DMS53 treated with DMSO at 0.1 percent for 48 hours (cell line): ENCODE measurements around the gene TMPRSS7.
"Not testable (repeated sequence)": the region's sequence is repeated elsewhere in the genome, so short reads cannot be mapped to it uniquely, and the experiment has no call there.

Source experiments
- DNase-seq: peaks from one replicate; lab custom pipeline; 2025; ENCODE audit not compliant: unreplicated experiment; lab: John Stamatoyannopoulos, UW

Gene TMPRSS7

DNA sequence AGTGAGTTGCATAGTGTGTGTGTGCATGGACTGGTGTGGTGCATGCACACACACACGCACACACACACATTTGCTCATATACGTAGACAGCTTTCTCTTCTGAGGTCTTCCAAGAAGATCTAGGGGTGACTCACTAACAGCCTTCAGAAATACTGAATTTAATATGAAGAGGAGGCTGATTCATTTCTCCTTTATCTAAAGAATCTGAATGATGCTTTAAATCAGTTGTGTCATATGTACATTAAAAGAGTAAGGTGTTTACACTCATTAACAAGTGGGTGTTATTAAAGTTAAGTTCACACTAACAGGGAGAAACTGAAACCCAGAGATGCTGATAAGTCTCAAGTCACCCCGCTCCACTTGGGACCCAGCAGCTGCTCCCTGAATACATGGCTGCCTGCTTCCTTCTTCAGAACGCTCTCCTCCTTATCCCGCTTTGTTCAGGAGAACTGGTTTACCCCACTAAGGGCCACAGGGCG is 22.0 kb downstream of the TMPRSS7 start:
- DNase-seq, result no peak

- DNase-seq, result no peak
These were observed 25.0 kb downstream of the TMPRSS7 start for GRCh38 chr3:112059497-112059896.

- DNase-seq, result no peak
These were observed 26.6 kb downstream of the TMPRSS7 start for GRCh38 chr3:112061152-112061551.

DNA sequence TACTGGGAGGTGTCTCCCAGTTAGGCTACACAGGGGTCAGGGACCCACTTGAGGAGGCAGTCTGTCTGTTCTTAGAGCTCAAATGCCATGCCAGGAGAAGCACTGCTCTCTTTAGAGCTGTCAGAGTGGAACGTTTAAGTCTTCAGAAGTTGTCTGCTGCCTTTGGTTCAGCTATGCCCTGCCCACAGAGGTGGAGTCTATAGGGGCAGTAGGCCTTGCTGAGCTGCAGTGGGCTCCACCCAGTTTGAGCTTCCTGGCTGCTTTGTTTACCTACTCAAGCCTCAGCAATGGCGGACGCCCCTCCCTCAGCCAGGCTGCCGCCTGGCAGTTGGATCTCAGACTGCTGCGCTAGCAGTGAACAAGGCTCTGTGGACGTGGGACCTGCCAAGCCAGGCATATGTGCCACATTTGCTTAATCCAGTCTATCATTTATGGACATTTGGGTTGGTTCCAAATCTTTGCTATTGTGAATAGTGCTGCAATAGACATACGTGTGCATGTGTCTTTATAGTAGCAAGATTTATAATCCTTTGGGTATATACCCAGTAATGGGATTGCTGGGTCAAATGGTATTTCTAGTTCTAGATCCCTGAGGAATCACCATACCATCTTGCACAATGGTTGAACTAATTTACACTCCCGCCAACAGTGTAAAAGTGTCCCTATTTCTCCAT is 38.0 kb downstream of the TMPRSS7 start:
- DNase-seq, result not testable (repeated sequence)

GRCh38 chr3:112074006-112074405 is 39.5 kb downstream of the TMPRSS7 start:
- no peak for DNase-seq

DNA sequence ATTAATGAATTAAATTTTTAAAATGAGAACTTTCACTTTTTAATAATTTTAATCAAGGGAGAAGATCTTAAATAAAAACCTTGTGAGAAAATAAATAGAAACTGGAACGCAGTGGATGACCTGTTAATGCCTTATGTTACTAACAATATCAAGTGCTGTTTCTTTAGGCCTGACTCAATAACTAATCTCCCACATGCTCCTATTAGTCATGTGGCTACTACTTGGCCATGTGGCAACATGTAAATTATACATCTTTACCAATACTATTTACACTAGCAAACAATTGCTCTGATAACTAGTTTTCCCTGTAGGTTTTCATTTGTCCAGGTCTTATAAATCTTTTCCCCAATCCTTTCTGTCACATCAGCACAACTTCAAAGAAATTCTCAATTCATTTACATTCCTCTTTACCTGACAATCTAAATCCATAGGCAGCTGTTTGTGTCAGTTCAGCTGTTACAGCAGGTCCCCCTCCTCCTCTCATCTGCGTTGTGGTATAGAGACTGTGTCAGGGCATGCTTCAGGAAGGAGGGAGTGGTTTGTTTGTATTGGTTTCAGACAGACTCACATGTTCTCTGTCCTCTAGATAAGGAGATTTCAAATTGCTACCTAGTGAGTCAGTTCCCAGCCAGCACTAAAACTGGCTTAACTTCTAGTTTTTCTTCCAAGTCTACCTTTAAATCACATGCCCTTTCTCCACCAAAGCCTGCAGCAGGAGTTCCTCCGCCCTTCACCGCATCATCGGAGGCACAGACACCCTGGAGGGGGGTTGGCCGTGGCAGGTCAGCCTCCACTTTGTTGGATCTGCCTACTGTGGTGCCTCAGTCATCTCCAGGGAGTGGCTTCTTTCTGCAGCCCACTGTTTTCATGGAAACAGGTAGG is 40.3 kb downstream of the TMPRSS7 start:
- peak; percentile 69 for DNase-seq

DNA sequence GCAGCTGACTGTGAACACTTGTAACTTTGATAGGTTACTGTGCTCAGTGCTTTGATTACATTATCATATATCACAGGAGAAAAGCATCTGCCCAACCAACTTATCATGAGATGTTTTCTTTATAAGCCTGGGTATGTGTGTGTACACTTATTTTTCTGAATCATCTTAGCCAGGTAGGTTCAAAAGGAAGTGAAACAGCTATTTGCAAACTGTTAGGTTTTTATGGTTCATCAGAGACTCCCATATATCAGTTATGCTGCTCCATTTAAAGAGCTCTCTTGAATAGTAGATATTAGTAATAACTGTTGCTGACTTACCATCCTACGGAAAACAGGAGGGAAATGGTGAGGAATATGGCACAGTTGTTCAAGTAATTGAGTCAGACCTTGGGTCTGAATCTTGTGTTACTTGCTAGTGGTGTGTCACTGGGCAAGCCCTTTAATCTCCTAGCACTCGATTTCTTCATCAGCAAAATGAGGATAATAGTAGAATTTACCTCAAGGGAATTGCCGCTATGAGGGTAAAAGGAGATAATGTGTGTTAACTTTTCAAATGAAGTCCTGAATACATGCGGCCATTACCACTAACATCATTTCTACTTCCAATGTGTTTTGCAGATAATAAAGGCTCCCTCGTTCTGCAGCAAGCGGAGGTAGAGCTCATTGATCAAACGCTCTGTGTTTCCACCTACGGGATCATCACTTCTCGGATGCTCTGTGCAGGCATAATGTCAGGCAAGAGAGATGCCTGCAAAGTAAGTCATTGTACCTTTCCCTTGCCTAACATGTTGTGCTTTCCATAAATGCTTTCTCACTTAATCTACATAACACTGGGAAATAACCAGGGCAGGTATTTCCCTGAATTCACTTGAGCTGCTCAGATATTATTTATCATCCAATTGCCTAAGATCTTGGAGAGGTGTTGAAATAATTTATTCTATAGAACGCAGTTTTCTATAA is 43.9 kb downstream of the TMPRSS7 start:
- DNase-seq, result no peak

DNA sequence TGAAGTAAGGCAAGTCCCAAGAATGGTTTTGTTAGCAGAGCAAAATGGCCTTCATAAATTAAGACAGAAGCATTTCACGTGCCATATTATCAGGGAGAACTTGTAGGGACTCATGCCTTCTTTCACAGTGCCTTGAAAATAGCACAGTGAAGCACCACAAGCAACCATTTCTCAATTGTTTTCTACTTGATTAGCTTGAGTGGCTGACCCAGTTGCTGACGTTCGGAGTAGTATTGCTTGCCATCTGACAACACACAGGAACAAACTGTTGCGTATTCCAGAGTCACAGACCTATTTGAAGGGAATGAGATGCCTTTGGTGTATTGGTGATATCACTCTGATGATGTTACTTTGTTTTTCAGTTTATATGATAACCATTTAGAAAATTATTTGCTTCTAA is 48.7 kb downstream of the TMPRSS7 start:
- DNase-seq, result no peak

DNA sequence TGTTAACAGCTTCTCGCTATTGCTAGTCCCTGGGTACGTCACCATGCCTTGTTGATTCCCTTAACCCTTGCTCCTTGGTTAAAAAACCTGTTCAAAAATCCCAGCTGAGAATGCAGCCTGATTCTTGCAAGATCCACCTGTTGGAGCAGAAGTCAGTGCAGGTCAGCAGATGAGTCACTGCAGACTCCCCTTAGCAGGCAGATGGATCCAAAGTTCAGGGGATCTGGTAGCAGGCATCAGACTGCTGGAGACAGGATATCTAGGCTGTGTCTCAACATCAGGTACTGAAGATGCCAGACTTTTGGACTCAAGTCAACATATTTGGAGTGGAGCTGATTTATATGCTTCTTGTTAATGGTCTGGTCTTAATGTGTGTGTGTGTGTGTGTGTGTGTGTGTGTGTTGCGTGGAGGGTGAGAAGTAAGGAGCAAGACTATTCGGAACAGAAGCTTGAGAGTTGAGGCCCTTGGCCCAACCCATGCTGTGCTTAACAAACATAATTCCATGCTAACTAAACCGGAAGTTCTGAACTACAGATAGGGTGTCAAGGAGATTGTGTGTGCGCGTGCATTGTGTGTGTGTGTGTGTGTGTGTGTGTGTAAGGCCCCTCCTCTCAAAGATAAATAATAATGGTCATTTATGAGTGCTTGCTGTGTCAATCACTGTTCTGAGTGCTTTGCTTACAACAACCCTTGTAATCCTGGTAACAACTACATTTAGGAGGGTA is 50.6 kb downstream of the TMPRSS7 start:
- peak; percentile 45 for DNase-seq

GRCh38 chr3:112085735-112086075 is 51.2 kb downstream of the TMPRSS7 start:
- no peak for DNase-seq

GRCh38 chr3:112086076-112086854 is 51.7 kb downstream of the TMPRSS7 start, which contains the start of gene C3orf52:
TSS of gene C3orf52 (plus strand) at chr3:112086389. CDS start at chr3:112086408, 19 bp downstream.
- peak; percentile 66 for DNase-seq

- no peak for DNase-seq
These were observed 52.5 kb downstream of the TMPRSS7 start for GRCh38 chr3:112086875-112087524.

DNA sequence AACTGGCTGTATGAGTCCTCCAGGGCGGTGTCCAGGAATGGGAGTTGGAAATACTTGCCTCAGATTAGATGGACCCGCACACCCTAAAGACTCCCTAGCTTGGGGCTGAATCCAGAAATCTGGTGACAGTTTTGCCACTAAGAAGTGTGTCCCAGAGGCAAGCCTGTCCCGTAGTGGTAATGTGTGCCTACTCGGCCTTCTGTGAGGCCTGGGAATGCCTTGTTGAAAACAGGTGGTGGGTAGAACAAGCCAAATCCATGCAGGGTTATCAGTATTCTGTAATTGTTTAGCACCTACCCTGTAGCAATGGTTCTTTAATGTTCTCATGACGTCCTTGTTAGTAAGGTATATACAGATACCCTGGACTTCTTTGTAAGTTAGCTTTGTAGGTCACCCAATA is 53.2 kb downstream of the TMPRSS7 start:
- DNase-seq, result no peak

DNA sequence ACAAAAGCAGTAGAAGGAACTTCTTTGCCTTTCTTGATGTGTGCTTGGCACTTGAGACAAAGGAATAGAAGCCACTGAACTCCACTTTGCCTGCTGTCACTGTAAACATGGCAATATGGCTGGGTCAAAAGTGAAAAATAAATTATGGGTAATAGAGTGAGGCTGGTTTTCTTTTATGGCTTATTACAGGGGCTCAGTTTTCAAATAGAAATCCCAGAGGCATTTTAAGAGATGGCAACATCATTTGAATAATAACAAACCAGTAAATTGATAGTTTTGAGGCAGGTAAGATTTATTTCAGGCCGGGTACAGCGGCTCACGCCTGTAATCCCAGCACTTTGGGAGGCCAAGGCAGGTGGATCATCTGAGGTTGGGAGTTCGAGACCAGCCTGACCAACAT is 54.4 kb downstream of the TMPRSS7 start:
- DNase-seq, result no peak

GRCh38 chr3:112089956-112090886 is 55.7 kb downstream of the TMPRSS7 start:
- peak; percentile 55 for DNase-seq

- DNase-seq, result peak; percentile 83
These were observed 56.5 kb downstream of the TMPRSS7 start for GRCh38 chr3:112090887-112091586.

DNA sequence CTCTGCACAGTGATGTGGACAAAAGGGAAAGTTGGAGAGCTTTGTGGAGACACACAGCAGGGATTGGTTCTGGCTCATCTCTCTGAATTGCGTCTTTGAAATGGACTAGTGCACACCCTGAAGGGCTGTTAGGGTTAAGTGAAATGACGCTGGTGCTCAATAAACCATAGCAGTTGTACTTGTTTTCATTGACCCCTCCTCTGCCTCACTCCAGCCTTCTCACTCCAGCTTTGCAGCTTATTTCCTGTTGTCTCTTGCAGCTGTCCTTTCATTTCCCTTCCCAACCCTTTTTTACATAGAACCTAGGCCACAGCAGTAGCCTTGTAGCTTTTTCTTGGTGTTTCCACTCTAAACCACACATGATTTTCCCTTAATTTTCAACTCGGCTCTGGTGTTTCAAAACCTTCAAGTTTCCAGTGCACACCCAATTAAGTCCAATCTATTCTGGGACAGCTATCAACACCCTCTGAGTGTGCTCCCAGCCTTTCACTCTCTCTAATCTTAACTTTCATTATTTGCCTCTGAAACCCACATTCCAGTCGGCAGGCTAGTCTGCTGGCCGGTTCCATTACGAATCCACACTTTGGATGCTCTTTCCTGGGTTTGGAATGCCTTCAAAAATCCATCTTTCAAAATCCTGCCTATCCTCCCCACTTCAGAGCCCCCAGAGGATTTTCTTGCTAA is 58.1 kb downstream of the TMPRSS7 start:
- peak; percentile 71 for DNase-seq
